SKM-1 treated with dmso at 0.1 percent for 144 hours (cell line): ENCODE results near the gene AFAP1.

Experiments used
- DNase-seq: peaks from one replicate; lab custom pipeline; 2025; ENCODE audit not compliant: unreplicated experiment; lab: John Stamatoyannopoulos, UW

The AFAP1 gene

GRCh38 chr4:7788193-7788592, 151.5 kb downstream of the AFAP1 start:
- no peak for DNase-seq

GRCh38 chr4:7787681-7788141, 151.9 kb downstream of the AFAP1 start:
- no peak for DNase-seq

- DNase-seq: no peak
These were observed 152.6 kb downstream of the AFAP1 start for GRCh38 chr4:7787067-7787466.

DNA sequence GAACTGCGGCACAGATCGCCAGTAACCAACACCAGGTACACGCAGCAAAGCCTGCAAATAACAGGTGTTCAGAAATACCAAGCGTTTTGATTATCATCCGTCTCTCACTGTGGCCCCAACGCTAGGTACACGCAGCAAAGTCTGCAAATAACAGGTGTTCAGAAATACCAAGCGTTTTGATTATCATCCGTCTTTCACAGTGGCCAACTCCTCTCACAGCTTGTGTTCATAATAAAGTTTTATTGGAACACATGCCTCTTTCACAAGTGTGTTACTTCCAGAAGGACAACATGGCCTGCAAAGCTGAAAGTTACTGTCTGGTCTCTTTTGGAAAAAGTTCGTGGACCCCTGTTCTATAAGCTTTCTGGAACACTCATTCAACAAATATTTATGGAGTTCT, 153.1 kb downstream of the AFAP1 start:
- no peak for DNase-seq

DNA sequence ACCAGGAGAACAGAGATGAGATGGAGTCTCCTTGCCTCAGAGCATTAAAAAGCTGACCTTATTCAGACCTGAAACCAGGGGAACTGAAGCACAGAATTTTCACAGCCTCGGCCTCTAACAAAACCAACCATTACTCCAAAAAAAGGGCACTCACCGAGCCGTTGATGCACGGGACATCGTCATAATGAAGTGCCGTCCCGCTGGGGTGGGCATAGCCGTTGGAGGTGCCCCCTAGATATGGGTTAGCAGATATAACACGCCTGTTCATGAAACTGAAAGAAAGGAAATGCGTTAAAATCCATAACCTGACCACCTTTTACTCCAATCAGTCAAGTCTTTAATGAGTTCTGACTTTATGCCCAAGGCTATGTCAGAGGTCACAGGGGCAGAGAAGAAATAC, 153.6 kb downstream of the AFAP1 start:
- DNase-seq: no peak

GRCh38 chr4:7785017-7785416, 154.6 kb downstream of the AFAP1 start:
- DNase-seq: no peak

DNA sequence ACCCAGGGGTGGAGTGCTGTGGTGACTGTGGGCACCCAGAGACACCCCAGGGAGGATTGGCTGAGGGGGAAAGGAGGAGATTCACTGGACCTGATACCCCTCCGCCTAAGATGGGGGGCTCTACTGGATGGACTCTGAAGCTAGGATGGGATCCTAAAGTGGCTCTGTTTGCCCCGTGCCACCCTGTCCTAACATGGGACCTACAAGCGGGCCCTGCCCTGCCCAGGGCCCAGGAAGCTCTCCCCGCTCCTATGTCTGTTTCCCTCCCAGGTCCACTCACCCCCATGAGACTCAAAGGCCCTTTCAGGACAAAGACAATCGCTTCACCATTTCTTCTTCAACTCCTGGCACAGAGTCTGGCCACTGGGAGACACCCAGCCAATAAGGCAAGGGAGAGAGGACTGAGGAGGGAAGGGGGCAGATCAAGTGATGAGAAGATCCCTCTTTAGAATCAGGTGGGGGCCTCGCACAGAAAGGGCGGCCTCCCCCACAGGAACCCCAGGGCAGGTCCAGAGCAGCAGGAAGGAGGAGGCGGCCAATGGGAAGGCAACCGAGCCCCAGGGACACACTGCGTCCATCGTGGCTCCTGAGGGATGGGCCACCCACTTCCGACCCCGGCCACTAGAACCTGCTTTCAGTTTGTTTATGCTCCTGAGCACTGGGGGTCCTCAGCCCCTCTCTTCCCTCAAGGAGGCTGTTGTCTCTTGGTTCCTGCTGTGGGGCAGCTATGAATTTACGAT, 155.4 kb downstream of the AFAP1 start:
- no peak for DNase-seq

GRCh38 chr4:7783541-7783940, 156.1 kb downstream of the AFAP1 start:
- no peak for DNase-seq

- DNase-seq: no peak
These were observed 156.9 kb downstream of the AFAP1 start for GRCh38 chr4:7782783-7783182.

GRCh38 chr4:7781993-7782392, 157.7 kb downstream of the AFAP1 start:
- no peak for DNase-seq

- no peak for DNase-seq
These were observed 158.3 kb downstream of the AFAP1 start for GRCh38 chr4:7781366-7781765.

GRCh38 chr4:7780751-7781348, 158.8 kb downstream of the AFAP1 start:
- no peak for DNase-seq

- no peak for DNase-seq
These were observed 160.3 kb downstream of the AFAP1 start for GRCh38 chr4:7779432-7779768.

- no peak for DNase-seq
These were observed 160.9 kb downstream of the AFAP1 start for GRCh38 chr4:7778510-7779431.

GRCh38 chr4:7777871-7778509, 161.7 kb downstream of the AFAP1 start:
- no peak for DNase-seq

- no peak for DNase-seq
These were observed 162.5 kb downstream of the AFAP1 start for GRCh38 chr4:7777017-7777710.

- DNase-seq: no peak
These were observed 164.3 kb downstream of the AFAP1 start for GRCh38 chr4:7775396-7775795.

DNA sequence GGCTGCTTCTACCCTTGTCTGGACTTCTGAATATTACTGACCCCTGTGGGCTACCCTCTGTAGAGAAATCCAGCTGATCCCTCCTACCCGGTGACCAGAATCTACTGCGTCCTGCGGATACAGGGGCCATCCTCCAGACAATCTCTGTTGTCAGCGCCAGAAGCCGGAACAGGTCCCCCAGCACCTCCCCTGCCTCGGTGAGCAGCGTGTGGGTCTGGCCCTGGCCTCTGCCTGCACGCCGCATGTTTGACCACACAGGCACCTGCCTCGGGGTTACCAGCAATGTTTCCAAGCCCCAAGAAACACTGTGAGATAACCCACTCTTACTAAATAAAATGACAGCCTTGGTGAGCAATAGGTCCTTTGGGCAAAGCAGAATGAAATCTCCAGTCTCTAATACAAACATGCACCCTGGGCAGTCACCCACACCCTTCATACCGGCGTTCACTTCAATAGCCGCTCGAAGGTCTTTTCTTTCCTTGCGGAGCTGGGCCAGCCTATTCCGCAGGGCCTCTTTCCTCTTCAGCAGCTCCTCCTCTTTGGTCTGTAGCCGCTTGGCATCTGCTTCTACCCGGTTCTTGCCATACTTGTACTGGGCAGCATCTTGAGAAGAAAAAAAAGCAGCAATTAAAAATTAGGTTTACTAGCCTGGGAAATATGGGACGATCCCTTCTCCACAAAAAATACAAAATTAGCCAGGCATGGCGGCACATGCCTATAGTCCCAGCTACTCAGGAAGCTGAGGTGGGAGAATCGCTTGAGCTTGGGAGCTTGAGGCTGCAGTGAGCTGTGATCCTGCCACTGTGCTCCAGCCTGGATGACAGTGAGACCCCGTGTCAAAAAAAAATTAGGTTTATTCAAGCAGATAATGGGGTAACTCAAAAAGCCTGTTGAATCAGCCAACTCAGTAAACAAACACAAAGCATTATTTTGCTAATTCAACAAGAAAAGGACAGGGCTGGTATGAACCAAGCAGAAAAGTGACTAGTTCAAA, 165.1 kb downstream of the AFAP1 start:
- no peak for DNase-seq

DNA sequence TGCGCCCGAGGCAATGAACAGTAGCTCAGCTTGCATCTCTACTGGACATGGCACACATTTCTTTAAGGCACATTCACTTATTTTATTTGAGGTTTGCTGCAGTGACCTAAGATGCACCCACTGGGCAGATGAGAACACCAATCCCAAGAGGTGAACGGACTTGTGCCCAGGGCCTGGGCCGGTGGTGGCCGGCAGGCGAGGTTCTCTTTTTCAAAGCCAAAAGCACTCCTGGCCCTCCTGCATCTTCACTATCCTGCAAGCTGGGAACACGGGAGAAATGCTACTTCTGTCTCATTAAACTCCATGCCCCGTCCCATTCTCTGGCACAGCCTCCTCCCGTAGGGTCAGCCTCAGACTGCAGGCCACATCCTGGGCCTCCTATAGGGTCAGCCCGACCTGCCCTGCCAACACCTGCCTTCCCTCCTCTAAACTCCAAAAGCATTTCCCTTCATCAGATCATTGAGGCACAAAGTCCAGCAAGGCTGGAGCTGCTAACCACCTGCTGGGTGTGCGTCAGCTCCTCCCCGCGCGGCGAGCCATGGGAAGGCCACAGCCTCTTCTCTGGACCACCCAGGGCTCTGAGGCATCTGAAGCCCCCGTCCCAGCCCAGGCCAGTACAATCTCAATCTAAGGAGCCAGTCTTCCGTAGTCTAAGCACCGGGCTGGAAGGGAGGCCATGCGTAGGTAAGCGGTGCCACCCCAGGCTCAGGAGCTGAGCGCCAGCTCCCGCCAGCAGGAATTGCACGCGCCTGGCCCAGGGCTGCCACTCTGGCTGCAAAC, 166.1 kb downstream of the AFAP1 start:
- no peak for DNase-seq
